Measurements from ENCODE around the gene CDCP2.

GRCh38 chr1:54120698-54121481, 31.9 kb downstream of the CDCP2 start:
- TF ChIP-seq YY1 (IDR thresholded peaks at IDR 0.05; ENCODE audit: low read depth, low read length) (no peak), RAD21 (IDR thresholded peaks at IDR 0.05 in 1 of 2, conservative IDR thresholded peaks at IDR 0.05 in 1 of 2; ENCODE audit: low read depth in 2 of 2, low read length in 2 of 2) (no peak), POLR2A (IDR thresholded peaks at IDR 0.05; ENCODE audit: control extremely low read depth in 1 of 2, low read depth in 2 of 2, low read length in 2 of 2) (no peak), EGR1 (IDR thresholded peaks at IDR 0.05; ENCODE audit: borderline replicate concordance, low read depth, low read length) (no peak), ATF2 (IDR thresholded peaks at IDR 0.05; ENCODE audit: low read length) (no peak), EP300 (IDR thresholded peaks at IDR 0.05; ENCODE audit: borderline replicate concordance in 1 of 2, low read depth in 2 of 2, low read length in 2 of 2) (no peak), RFX5 (IDR thresholded peaks at IDR 0.05; ENCODE audit: borderline replicate concordance, low read depth, low read length) (no peak), TCF12 (IDR thresholded peaks at IDR 0.05; ENCODE audit: low read depth, low read length) (no peak), JUND (IDR thresholded peaks at IDR 0.05; ENCODE audit: low read length) (no peak), RNF2 (IDR thresholded peaks at IDR 0.05; ENCODE audit: borderline replicate concordance, low read depth, low read length, missing control alignments, poor library complexity, severe bottlenecking) (no peak), TBP (IDR thresholded peaks at IDR 0.05; ENCODE audit: low read depth, low read length) (no peak), ZNF274 (IDR thresholded peaks at IDR 0.05; ENCODE audit: borderline replicate concordance, extremely low read depth, low read length) (no peak), BCL11A (IDR thresholded peaks at IDR 0.05; ENCODE audit: low read depth in 2 of 2, low read length in 2 of 2) (no peak)
- TF ChIP-seq, protein P1, sequence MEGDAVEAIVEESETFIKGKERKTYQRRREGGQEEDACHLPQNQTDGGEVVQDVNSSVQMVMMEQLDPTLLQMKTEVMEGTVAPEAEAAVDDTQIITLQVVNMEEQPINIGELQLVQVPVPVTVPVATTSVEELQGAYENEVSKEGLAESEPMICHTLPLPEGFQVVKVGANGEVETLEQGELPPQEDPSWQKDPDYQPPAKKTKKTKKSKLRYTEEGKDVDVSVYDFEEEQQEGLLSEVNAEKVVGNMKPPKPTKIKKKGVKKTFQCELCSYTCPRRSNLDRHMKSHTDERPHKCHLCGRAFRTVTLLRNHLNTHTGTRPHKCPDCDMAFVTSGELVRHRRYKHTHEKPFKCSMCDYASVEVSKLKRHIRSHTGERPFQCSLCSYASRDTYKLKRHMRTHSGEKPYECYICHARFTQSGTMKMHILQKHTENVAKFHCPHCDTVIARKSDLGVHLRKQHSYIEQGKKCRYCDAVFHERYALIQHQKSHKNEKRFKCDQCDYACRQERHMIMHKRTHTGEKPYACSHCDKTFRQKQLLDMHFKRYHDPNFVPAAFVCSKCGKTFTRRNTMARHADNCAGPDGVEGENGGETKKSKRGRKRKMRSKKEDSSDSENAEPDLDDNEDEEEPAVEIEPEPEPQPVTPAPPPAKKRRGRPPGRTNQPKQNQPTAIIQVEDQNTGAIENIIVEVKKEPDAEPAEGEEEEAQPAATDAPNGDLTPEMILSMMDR (IDR thresholded peaks at IDR 0.05; ENCODE audit: control extremely low read depth in 1 of 3, insufficient read depth in 1 of 3, low read depth in 1 of 3, low read length in 3 of 3), result no peak

Measured in H1 (cell line).